Fibroblast of mammary gland (primary cell): ENCODE measurements around the gene UPF1.

Experiments used
- DNase-seq: peaks from one replicate; pipeline ENCODE4 v3.0.0-alpha.2; 2010; ENCODE audit warnings: low read depth
- H3K4me3 ChIP-seq: 2 replicates; pipeline ENCODE4 v1.5.1; 2011; ENCODE audit warnings: low read depth, mild to moderate bottlenecking, low read length, moderate library complexity; ENCODE audit not compliant: control insufficient read depth
- TF ChIP-seq, protein P1 (sequence below): conservative IDR thresholded peaks from 2 replicates; pipeline ENCODE4 v1.5.1; 2011; ENCODE audit warnings: low read depth, low read length, inconsistent platforms; ENCODE audit not compliant: control insufficient read depth, insufficient read depth

Gene UPF1

DNA sequence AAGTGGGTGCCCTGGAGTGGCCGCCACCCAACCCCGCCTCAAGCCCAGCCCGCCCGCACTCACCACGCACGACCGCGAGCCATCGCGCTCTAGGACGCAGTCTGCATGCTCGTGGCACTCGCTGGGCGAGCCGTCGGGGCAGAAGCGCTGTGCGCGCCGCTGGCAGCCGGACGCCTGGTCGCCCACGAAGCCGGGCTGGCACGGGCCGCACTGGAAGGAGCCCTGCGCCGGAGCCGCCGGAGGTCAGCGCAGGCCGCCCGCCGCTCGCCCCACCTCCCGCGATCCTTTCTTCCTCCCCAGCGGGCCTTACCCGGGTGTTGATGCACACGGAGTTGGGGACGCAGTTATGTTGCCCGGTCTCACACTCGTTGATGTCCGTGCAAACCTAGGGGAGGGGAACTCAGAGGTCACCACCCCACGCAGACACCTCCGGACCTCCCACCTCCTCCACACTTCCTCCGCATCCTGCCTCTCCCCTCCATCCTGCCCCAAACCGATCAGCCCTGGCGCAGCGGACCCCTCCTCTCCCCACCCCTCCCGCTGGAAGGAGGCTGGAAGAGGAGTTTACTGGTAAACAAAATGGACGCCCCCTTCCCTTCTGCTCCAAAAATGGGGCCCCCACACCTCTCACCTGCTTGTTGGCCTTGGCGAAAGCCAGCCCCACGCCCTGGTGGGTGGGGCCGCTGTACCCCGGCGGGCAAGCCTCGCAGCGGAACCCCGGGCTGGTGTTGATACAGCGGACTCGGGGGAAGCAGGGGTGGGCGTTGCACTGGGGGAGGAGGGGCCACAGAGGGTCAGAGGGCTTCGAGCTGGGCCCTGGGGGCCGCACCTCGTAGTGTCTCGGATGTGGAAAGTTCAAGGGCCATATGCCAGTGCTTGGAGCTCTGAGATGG is 43.0 kb upstream of the UPF1 start:
- TF ChIP-seq, protein P1, sequence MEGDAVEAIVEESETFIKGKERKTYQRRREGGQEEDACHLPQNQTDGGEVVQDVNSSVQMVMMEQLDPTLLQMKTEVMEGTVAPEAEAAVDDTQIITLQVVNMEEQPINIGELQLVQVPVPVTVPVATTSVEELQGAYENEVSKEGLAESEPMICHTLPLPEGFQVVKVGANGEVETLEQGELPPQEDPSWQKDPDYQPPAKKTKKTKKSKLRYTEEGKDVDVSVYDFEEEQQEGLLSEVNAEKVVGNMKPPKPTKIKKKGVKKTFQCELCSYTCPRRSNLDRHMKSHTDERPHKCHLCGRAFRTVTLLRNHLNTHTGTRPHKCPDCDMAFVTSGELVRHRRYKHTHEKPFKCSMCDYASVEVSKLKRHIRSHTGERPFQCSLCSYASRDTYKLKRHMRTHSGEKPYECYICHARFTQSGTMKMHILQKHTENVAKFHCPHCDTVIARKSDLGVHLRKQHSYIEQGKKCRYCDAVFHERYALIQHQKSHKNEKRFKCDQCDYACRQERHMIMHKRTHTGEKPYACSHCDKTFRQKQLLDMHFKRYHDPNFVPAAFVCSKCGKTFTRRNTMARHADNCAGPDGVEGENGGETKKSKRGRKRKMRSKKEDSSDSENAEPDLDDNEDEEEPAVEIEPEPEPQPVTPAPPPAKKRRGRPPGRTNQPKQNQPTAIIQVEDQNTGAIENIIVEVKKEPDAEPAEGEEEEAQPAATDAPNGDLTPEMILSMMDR = no peak
- DNase-seq = no peak
- H3K4me3 ChIP-seq = no peak overlapping the region

DNA sequence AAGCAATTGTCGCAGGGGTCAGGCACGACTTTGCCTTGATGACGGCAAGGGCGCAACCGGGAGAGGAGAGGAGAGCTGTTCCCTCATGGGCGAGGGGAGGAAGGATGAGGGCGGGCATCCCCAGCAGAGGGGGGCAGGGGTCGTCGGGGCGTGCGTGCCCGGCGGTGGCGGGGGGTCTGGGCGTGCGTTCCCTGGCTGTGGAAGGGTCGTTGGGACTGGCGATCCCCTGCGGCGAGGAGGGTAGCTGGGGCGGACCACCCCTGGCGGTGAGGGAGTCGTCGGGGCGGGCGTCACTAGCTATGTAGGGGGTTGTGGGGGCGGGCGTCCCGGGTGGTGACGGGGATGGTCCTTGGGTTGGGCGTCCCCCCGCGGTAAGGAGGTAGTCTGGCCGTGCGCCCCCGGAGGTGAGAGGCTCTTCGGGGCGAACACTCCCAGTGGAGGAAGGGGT is 42.3 kb upstream of the UPF1 start:
- H3K4me3 ChIP-seq = no peak overlapping the region
- DNase-seq = no peak
- TF ChIP-seq, protein P1 = no peak

DNA sequence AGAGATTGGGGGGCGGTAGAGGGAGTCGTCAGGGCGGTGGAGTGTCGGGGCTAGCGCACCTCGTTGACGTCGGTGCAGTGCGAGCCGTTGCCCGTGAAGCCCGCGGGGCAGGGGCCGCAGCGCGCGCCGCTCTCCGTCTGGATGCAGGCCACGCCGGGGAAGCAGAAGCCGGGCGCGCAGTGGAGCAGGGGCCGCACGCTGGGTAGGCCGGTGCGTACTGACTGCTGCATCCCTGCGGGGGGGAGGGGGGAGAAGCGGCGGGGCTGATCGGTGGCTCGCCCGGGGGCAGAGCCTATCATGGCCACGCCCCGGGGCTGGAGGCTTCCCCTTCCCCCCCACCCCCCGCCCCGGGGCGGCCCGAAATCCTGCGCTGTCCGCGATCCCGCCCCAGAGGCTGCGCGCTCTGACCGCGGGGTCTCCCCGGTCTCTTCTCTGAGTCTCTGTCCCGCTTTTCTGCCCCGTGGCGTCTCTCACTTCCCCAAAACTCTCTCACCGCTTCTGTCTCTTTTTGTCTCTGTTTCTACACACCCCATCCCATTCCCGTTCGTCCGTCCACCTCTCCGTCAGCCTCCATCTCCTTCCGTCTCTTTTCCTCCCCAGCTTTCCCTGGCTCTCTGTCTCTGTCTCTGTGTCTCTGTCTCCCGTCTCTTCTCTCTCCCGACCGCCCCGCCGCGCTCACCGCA is 41.7 kb upstream of the UPF1 start:
- peak overlapping the region; percentile 3 for H3K4me3 ChIP-seq
- peak; percentile 21 for DNase-seq
- TF ChIP-seq, protein P1 = no peak

DNA sequence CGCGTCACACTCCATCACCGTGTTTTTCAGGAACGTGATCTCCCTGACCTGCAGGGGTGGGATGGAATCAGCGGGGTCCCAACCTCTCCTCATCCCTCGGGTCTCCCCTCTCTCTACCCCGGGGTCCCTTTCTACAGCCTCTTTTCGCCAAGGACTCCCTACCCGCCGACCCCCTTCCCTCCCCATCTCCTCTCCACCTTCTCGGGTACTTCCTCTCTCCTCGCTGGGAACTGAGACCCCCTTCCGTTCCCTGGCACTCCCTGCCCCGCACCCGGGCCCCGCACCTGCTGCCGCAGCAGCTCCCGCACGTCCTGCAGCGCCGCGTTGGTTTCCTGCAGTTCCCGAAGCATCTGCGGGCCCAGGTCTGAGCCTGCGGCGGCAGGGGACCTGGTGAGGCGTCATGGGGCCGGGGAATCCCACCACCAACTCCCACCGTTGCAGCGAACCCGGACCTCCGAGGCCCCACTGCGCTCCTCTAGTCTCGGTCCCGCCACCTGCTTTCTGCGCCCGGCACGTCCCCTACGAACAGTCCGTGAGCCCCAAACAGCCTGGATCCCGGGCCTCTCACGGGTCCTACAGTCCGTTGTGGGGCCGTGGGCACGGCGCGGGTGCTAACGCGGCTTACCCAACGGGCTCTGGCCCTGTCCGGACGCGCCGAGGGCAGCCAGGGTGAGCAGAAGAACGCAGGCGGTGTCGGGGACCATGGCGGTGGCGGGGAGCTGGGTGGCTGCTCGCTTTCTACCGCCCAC is 41.0 kb upstream of the UPF1 start, which contains the start of gene COMP:
Gene COMP, minus strand, starts transcription at position 740 of the 749 bp plus-strand sequence. Its CDS starts 36 bp downstream, at position 704.
- peak within 1 kb of the TSS; percentile 3 for H3K4me3 ChIP-seq
- TF ChIP-seq, protein P1 = no peak
- DNase-seq = no peak

DNA sequence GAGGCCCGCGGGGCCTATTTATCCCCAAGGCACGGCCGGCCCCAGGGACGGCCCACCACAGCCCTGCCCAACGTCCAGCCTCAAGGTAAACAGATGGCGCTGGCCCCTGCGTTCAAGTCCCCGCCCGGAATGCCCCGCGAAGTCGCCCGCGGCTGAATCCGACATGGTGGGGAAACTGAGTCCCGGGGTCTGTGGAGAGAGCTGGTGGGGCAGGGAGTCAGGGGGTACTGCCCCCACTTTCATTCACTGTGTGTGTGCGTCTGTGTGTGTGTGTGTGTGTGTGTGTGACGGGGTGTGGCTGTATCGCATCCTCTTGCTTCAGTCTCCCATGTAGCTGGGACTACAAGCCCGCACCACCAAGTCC is 40.5 kb upstream of the UPF1 start:
- no peak overlapping the region for H3K4me3 ChIP-seq
- TF ChIP-seq, protein P1 = no peak
- no peak for DNase-seq

DNA sequence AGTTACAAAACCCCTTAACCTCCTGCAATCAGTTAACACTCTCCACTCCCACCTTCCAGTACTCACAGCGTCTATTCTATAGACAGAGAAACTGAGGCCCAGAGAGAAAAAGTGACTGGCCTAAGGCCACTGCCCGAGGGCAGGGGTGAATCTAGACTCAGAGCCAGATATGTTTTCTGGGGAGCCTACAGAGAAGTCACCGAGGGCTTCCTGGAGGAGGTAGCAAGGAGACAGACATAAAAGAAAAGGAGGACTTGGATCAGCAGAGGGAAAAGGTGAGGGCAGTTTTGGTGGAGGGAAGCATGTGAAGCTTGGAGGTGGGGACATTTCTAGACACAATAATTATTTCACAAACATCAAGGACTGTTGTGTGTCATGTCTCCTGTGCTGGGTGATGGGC is 39.1 kb upstream of the UPF1 start:
- no peak for DNase-seq
- no peak overlapping the region for H3K4me3 ChIP-seq
- TF ChIP-seq, protein P1 = no peak
